ENCODE measurements around the gene PAQR5. TPM values are rescaled to one million over a fixed set of nuclear protein-coding genes. Genes with fewer than 3 reads are reported as not detected.

PAQR5 gene
- polyA plus RNA-seq, 3 donors = 31.1 to 33.8 (median 33.2) TPM

DNA sequence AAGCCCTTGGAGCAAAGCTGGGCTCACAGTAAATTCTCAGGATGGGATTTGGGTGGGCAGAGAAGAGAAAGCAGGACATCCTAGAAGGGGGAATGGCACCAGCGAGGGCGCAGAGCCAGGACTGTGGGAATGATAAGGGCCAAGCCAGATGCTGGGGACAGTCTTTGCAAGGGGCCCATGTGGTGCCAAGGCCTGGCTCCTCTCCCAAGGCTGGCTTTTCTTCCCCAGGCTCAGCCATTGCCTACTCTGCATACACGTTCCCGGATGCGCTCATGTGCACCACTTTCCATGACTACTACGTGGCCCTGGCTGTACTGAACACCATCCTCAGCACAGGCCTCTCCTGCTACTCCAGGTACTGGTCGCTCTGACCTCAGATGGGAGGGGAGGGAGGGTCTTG lies 90.7 kb downstream of the PAQR5 start:
- DNase-seq (ENCODE audit: low read depth in 3 of 3, low spot score in 2 of 3) = no peak

DNA sequence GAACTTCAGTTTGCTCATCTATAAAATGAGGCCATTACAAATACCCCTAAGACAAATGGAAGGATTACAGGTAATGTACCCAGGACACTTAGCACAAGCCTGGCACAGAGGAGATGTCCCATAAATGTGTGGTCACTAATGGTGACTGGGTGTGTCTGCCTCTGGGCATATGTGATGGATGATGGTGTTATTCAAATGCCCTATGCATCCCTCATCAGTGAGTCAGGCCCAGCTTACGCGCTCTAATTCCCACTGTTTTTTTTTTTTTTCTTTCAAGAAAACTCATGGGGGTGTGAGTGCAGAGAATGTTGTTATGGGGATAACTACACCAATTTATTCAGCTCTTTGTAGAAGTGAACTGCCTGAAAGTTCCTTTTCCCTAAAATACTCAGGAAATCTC lies 91.9 kb downstream of the PAQR5 start:
- DNase-seq (ENCODE audit: low read depth in 3 of 3, low spot score in 2 of 3) = no peak

DNA sequence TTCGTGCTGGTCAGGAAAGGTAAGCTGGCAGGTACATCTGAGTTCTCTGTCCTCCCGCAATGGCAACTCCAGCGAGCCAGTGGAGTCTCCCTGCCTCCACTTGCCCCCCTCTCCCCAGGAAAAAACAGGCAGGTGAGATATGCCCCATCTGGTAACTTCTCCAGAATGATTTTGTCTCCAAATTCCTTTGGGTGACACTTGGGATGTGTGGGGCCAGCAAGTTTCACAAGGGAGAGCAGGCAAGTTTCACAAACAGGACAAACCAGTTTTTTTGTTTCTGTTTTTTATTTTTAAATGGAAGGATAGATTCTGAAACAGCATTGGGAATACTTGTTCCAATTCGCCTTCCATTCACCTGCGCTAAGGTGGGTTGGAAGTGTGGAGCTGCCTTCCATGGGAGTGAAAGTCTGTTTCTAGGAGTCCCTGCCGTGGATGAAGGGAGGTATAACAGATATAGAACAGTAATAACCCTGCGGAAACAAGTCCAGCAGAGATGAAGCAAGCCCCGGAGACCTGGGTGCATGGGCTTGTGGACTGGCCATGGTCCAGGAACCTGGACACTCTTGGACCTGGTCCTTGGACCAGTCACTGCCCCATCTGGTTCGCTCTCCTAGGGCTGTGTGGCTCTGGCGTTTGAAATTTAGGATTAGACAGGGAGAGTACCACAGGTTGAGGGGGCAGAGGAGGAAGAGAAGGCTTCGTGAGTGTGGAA lies 92.5 kb downstream of the PAQR5 start:
- no peak for DNase-seq (ENCODE audit: low read depth in 3 of 3, low spot score in 2 of 3)

DNA sequence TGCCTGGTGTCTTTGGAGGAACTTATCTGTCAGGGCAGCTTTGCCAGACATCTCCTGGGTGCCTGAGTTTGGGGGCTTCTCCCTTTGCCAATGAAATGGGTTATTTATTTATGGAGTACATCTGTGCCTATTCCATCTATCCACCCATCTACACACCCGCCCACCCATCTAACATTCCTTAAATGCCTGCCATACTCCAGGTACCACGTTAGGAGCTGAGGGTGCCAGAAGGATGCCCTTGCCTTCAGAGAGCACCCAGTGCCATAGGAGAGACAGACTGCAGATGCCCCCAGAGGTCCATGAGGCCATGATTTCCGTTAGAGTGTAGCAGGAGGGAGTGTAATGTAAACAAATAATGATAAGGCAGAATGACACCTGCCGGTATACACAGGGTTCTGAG lies 93.6 kb downstream of the PAQR5 start:
- no peak for DNase-seq (ENCODE audit: low read depth in 3 of 3, low spot score in 2 of 3)

DNA sequence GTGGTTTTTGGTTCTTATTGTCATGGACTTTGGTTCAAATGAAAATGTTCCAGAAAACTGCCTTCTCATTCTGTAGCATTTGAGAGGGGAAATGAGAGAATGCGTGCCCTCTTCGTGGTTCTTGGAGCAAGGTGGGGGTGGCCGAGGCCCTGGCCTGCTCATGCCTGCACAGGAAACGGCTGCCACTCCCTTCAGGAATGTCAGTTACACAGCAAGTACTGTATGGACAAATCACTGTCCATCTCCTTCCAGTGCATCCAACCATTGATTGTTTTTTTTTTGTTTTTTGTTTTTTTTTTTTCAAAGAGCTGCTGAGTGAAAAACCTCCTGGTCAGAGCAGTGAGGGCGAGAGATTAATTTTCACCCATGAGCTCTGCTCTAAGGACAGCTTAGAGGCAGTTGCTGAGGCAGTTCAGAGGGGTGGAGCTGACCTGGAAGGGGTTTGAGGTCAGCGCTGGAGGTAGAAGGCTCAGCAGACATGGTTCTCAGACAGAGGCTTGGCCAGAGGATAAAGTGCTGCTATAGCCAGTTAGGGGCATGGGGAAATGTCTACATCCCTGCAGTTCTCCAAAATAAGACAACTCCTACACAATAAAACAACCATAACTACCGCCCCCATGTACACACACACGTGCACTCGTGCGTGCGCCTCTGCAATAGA lies 95.2 kb downstream of the PAQR5 start:
- peak in 1 of 3 donors; percentile 10 for DNase-seq (ENCODE audit: low read depth in 3 of 3, low spot score in 2 of 3)

DNA sequence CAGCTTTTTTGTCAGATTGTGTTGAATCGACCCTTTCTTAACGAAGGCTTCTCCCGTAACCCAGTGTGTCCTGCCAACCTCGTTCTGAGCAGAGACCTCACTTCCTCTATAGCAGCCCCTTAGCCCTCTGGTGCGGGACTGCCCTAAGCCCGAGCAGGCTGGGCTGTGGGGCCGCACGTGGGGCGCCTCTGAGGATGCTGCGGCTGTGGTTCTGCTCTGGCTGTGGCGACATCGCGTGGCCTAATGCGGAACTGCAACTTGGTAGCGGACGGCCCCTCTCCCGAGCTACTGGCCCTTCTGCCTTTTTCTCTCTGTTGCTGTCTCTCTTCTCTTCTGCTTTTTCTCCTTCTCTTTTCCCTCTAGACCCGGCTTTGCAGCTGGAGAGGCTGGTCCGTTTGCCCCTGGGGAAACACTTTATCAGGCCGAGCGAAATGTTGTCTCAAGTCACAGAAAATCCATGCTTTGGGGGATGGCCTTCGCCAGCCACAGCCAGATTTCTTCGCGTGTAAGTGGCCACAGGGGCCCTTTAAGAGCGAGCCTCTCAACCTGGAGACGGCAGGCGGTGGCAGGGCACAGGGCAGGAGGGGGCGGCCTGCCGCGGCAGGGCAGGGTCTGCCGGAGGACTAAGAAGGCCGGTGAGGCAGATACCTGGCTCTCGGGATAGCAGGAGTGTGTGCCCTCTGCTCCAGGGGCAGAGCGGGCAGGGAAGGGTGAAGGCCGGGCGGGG lies 96.0 kb downstream of the PAQR5 start:
- DNase-seq (ENCODE audit: low read depth in 3 of 3, low spot score in 2 of 3) = peak; percentile 61 to 72 (median 68)

DNA sequence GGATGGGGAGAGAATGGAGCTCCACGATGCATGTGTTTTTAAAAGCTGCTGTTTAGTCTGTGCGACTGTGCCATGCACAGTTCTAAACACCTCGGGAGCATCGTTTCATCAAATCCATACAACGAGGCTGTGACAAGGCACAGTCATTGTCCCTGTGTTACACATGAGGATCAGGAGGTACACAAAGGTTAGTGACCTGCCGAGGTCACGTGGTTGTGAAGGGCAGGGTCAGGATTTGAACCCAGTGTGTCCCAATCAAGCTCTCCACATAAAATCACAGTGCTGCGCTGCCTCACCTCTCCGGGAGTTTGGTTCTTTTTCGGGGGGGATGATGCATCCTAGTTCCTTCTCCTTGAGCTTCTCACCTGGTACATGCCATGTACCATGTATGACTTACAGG lies 96.7 kb downstream of the PAQR5 start:
- DNase-seq (ENCODE audit: low read depth in 3 of 3, low spot score in 2 of 3) = no peak

DNA sequence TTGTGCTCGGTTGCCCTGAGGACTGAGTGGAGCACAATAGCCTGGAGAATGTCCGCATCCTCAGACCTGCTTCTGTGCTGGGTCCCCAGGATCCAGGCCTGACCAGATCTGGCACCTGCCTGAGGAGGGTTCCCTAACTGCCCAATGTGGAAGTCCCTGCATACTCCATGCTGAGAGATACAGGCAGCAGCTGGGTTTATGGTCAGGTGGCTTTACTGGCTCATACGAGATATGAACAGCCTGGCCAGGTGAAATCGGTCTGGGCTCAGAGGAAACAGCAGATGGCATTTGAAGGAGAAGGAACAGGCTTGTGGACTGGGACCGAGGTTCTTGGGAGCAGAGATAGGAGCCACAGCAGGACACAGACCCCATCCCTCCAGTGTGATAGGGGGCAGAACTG lies 97.3 kb downstream of the PAQR5 start:
- no peak for DNase-seq (ENCODE audit: low read depth in 3 of 3, low spot score in 2 of 3)

DNA sequence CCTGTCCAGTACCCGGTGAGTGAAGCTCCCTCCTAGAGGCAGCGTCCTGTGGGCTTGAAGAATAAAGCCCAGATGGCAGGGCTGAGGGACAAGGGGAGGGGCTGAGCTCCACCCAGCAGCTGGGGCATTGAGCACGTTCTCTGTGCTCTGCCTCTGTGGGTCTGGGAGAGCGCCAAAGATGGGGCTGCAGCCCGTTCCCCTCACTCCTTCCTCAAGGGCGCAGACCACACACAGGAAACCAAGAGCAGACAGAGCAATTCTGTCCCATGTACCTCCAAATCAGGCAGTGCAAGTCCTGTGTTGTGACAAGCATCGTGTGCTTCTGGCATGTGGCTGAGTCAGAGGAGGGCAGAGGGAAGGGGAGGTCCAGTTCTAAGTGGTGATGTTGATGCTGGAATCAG lies 99.8 kb downstream of the PAQR5 start:
- DNase-seq (ENCODE audit: low read depth in 3 of 3, low spot score in 2 of 3) = no peak

DNA sequence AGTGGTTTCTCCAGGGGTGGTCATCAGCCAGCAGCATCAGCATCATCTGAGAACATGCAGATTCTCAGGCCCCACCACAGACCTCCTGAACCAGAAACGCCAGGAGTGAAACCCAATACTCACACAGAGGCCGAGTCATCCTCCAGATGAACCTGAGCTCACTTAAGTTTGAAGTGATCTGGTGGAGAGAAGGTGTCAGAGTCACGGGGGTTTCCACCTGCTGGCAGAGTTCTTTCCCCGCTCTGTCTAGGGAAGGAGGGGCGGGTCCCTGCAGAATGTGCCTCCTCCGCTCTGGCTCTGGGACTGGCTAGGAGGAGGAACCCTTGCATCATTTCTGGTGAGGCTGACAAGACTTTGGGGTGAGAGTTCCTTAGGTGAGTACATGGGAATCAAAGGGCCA lies 102.1 kb downstream of the PAQR5 start:
- no peak for DNase-seq (ENCODE audit: low read depth in 3 of 3, low spot score in 2 of 3)

DNA sequence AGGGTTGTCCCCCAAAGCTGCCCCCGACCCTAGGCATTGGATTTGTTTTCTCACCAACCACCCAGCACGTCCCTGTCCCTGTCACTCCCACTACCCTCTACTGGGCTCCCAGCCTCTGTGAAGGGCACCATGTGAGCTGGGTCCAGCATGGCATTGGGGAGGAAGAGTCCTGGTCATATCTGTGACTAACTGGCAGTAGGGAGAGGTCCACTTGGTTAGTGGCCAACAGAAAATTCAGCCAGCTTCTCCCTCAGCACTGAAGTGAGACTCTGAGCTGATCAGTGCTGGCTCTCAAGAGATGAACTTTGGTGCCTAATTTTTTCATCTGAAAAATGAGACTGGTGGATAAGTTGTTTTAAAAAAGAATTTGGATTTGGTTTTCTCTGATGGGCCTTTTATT lies 104.1 kb downstream of the PAQR5 start:
- no peak for DNase-seq (ENCODE audit: low read depth in 3 of 3, low spot score in 2 of 3)

DNA sequence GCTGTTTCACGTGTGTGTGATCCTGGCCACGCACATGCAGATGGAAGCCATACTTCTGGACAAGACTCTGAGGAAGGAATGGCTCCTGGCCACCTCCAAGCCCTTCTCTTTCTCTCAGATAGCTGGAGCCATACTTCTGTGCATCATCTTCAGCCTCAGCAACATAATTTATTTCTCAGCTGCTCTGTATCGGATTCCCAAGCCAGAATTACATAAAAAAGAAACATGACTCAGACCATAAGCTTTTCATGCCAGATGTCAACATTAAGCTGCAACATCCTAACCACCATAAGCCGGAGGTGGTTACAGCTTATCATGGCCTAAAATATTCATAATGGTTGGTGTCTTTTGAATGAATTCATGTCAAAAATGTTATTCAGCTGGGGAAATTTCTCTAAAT lies 104.9 kb downstream of the PAQR5 start:
- no peak for DNase-seq (ENCODE audit: low read depth in 3 of 3, low spot score in 2 of 3)

DNA sequence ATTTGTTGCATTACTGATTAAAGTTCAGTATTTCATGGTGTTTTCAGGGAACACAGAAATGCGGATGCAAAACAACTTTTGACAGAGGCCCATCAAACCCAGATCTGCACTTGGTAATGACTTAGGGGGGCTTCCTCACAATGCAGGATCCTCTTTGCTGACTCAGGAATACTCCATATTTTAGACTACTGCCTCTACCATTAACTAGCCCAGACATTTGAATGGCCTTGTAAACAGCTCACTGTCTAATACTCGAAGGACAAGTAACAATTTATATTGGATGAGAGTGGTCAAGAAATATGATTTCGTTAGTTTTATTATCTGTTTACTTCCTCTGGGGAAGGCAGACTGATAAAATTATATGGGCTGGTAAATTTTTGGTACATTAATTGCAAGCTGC lies 106.4 kb downstream of the PAQR5 start:
- no peak for DNase-seq (ENCODE audit: low read depth in 3 of 3, low spot score in 2 of 3)

DNA sequence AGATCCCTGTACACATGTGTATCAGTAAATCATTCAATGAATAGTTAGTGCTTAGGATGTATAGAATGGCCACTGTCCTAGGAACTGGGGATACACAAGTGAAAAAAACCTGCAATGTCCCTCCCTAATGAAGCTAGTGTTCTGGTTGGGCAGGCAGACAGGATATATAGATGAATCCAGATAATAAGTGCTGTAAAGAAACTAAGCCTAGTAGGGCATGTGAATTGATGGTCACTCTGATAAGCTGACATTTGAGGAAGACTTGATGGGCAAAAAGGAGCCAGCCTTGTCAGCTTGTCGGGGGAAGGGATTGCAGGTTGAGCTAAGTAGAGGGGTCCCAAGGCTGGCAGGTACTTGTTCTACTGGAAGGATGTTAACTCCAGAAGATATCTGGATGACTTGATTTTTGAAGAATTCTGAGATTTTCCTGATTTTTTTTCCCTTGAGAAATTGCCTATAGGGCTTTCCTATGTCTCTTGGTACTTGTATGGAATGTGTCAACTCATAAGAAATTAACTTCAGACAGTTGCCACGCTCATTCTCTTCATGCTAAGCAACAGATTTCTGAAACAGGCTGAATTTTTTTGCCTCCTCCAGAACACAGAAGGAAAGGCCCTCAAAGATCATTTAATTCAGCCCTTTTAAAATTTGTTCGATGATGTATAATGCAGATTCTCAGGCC lies 109.1 kb downstream of the PAQR5 start:
- no peak for DNase-seq (ENCODE audit: low read depth in 3 of 3, low spot score in 2 of 3)

DNA sequence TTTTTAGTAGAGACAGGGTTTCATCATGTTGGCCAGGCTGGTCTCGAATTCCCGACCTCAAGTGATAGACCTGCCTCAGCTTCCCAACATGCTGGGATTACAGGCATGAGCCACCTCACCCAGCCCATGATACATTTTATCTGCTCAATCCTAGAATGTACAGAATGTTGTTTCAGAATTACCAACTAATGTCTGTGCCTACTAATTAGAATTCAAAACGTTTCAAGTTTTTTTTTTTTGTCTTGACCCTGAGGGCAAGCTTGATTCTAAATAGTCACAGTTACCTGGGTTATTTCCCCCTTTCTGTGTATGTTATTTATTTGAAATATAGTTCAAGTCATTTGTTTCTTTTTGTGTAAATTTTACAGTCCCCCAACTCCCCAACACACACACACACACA lies 110.1 kb downstream of the PAQR5 start:
- no peak for DNase-seq (ENCODE audit: low read depth in 3 of 3, low spot score in 2 of 3)

DNA sequence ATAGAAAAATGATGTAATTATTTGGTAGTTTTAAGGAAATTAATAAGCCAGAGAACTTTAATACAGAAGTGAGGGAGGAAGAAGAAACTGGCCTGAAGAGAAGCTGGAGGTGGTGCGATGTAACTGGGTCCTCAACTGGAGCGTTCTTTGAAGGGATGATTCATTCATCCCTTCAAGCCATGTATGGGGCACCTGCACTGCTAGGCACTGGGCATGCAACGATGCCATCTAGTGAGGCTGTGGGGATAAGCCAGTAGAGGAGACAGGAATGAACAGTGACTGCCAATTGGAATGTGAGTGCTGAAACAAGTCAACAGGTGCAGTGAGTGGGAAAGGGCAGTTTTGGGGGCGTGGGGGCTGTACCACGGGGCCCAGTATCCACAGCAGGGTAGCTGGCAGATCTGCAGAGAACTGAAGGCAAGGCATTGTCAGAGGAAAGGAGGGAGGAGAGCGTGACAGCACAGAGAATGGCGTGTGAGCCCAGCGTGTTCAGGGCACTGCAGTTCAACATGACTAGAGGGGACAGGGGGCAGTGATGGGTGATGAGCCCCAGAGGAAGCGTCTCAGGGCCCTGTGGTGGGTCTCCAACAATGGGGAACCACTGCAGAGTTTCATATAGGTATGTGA lies 111.6 kb downstream of the PAQR5 start:
- no peak for DNase-seq (ENCODE audit: low read depth in 3 of 3, low spot score in 2 of 3)

DNA sequence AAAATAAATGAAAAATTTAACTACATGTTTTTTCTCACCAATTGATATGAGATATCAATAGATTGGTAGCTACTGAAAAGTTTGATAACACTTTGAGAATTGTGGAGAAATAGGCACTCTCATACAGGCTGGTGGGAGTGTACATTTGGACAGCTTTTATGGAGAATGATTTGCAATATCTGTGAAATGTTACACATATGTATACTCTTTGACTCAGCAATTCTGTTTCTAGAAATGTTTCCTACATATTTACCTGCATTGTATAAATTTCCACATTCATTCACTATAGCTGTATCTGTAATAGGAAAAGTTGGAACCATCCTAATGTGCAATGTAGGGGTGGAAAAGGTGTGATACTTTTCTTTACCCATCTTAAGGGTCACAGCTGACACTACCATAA lies 113.6 kb downstream of the PAQR5 start:
- no peak for DNase-seq (ENCODE audit: low read depth in 3 of 3, low spot score in 2 of 3)

DNA sequence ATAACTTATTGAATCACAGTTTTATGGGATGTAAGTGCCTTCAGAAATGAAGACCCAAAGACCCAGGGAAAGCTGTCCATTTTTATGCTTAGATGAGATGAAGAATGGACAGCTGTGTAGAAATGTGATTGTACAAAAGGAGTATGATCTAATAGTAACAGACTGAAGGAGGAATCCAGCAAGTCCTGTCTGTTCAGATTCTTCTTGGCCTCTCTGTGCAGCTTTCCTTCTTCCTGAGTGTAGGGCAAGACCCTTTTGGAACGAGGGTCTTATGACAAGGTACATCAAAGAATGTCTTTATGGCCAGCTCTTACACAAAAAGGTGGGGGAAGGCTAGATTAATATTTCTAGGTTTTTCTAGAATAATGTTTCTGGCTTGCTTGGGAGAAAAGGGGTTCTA lies 114.0 kb downstream of the PAQR5 start:
- DNase-seq (ENCODE audit: low read depth in 3 of 3, low spot score in 2 of 3) = no peak

DNA sequence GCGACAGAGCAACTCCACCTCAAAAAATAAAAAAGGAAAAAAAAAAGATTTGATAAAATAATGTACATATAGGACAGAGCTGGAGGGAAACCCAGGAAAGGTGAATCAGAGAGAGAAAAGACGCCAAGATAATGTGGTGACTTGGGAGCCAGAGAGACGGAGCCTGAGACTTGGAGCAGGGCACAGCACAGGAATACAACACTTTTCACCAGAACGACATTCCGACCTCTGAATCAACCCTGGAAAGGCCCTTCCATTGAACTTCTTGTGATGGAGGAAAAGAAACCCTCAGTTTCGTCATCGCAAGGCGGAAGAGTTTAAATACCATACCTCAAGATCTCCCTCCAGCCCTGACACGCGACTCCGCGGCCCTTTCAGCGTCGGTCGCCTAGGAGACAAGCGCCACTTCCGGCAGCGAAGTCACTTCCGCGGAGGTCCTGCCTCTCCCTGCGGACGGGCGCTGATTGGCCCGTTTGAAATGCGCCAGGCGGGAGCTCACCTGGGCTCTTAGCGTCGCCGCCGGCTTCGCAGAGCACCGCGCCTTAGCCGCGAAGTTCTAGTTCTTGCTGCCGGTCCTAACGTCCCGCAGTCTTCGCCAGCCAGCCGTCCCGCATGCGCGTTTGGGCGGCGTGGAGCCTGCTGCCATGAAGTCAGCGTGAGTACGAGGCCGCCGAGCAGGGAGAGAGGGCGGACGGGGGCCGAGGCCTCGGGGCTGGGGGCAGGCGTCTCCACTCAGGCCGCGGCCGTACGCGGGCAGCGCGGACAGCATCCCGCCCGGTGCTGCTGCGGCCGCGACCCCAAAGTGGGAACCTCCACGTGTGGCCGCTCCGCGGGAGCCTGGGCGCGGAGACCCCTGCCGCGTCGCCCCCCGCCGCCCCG lies 115.3 kb downstream of the PAQR5 start, which contains the start of gene KIF23:
Gene KIF23 (plus strand): TSS at position 528 of the 879 bp plus-strand sequence. CDS start 117 bp downstream, at position 645.
- peak; percentile 82 to 89 (median 86) for DNase-seq (ENCODE audit: low read depth in 3 of 3, low spot score in 2 of 3)

DNA sequence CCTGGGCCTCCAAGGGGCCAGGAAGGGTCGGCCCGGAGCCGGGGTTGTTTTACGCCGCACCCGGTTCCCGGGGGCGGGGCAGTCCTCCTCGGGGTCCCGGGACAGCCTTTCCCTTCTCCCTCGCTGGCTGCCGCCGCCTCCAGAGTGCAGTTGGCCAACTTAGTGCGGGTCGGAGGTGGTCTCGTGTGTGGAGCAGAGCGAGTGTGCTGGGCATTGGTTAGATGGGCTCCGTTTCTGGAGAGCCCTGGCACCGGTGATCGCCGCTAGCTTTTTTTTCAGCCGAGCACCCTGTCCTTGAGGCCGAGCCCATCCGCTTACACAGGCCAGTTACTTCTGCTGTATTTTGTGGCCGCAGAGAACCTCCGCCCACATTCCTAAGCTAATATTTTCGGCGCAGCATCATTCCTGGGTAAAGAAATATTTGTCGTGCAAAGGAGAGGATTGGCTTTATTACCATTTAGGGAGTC lies 116.0 kb downstream of the PAQR5 start:
- DNase-seq (ENCODE audit: low read depth in 3 of 3, low spot score in 2 of 3) = peak; percentile 30 to 41 (median 36)
